GM12878 (cell line): ENCODE data around the gene MDH1. TPM values are rescaled to one million over a fixed set of nuclear protein-coding genes. Genes with fewer than 3 reads are reported as not detected.

ENCODE experiments used
- ATAC-seq: fragments of 200-7000 bp; cut with Tn5 transposase; 3 replicates; pipeline ENCODE4 v1.9.1; 2020; ENCODE audit warnings: mild to moderate bottlenecking, moderate library complexity
- BruUV-seq: library from RNA; stranded (reverse); fragments of 400-500 nt; replicated peaks from 2 replicates; lab custom pipeline; 2021; lab: Mats Ljungman, UMichigan
- CTCF ChIA-PET: fragments of 300-600 bp; sonication (Branson Sonifier 250); formaldehyde crosslinking; extraction: SDS; loops from one replicate; lab custom pipeline; 2021; ENCODE audit warnings: inconsistent platforms; lab: Yijun Ruan, JAX
- POLR2A ChIA-PET: fragments of 350-600 bp; formaldehyde crosslinking; extraction: SDS; loops from one replicate; lab custom pipeline; 2021; ENCODE audit warnings: inconsistent platforms; lab: Charles Lee
- RAD21 ChIA-PET: fragments of 300-600 bp; sonication (Branson Sonifier 250); formaldehyde crosslinking; loops from one replicate; lab custom pipeline; 2023; ENCODE audit warnings: antibody characterized with exemption; ENCODE audit not compliant: unreplicated experiment; lab: Charles Lee
- SMC1A ChIA-PET: fragments of 300-600 bp; sonication (Branson Sonifier 250); formaldehyde crosslinking; loops from one replicate; lab custom pipeline; 2023; ENCODE audit not compliant: unreplicated experiment, uncharacterized antibody; lab: Charles Lee
- DNase-seq: peaks from one replicate; pipeline ENCODE4 v3.0.0-alpha.2; 2011; ENCODE audit warnings: low read depth, low spot score
- FAIRE-seq: peaks from 3 replicates; lab custom pipeline; 2011; peaks lifted over from hg19 to GRCh38; lab: Jason Lieb, UNC
- H2AFZ ChIP-seq: 2 replicates; pipeline ENCODE4 v1.6.0; 2011; ENCODE audit warnings: low read depth, low read length, control low read depth; ENCODE audit not compliant: control insufficient read depth
- H3K27ac ChIP-seq: 2 replicates; pipeline ENCODE4 v1.5.1; 2011; ENCODE audit warnings: control low read depth; ENCODE audit not compliant: control insufficient read depth, insufficient read depth
- H3K27me3 ChIP-seq, 2 experiments: replicated peaks in 1 of 2; 2 replicates each; pipeline versions ENCODE4 v1.6.0 to v1.6.1; 2011; ENCODE audit warnings: low read length in 1 of 2; ENCODE audit not compliant: control insufficient read depth in 2 of 2, insufficient read depth in 2 of 2
- H3K36me3 ChIP-seq, 2 experiments: 2 replicates each; pipeline ENCODE4 v1.5.1; 2011; ENCODE audit warnings: low read length in 1 of 2; ENCODE audit not compliant: control insufficient read depth in 2 of 2, insufficient read depth in 2 of 2
- H3K4me1 ChIP-seq: 2 replicates; pipeline ENCODE4 v1.6.1; 2011; ENCODE audit warnings: mild to moderate bottlenecking, low read length, moderate library complexity, mixed read lengths; ENCODE audit not compliant: control insufficient read depth, insufficient read depth
- H3K4me2 ChIP-seq: 2 replicates; pipeline ENCODE4 v1.6.0; 2011; ENCODE audit warnings: control low read depth; ENCODE audit not compliant: control insufficient read depth, insufficient read depth
- H3K4me3 ChIP-seq: fragments of 200-600 bp; sonication (generic); 2 replicates; pipeline ENCODE4 v1.5.1; 2016
- H3K79me2 ChIP-seq: 2 replicates; pipeline ENCODE4 v1.6.0; 2011; ENCODE audit warnings: low read length; ENCODE audit not compliant: control insufficient read depth, insufficient read depth
- H3K9ac ChIP-seq: 2 replicates; pipeline ENCODE4 v1.8.0; 2011; ENCODE audit warnings: low read length, control low read depth, mixed read lengths; ENCODE audit not compliant: control insufficient read depth, insufficient read depth
- H3K9me3 ChIP-seq: replicated peaks from 3 replicates; pipeline ENCODE4 v1.5.1; 2011; ENCODE audit warnings: mild to moderate bottlenecking, low read length; ENCODE audit not compliant: control insufficient read depth, insufficient read depth
- H4K20me1 ChIP-seq: 2 replicates; pipeline ENCODE4 v1.6.0; 2011; ENCODE audit not compliant: control insufficient read depth, insufficient read depth
- BCL3 ChIP-seq: IDR thresholded peaks from 2 replicates; pipeline ENCODE4 v1.6.1; 2011; ENCODE audit warnings: borderline replicate concordance, low read depth, mild to moderate bottlenecking, moderate library complexity, low read length; ENCODE audit not compliant: insufficient read depth, poor library complexity, severe bottlenecking
- CBX3 ChIP-seq: fragments of 200-600 bp; sonication (generic); IDR thresholded peaks from 2 replicates; pipeline ENCODE4 v1.6.1; 2016; ENCODE audit warnings: low read depth, borderline replicate concordance
- CHD4 ChIP-seq: fragments of 200-600 bp; sonication (generic); IDR thresholded peaks from 2 replicates; pipeline ENCODE4 v1.6.1; 2016; ENCODE audit warnings: mild to moderate bottlenecking
- CREB1 ChIP-seq: IDR thresholded peaks from 2 replicates; pipeline ENCODE4 v1.6.1; 2012; ENCODE audit warnings: low read depth, mild to moderate bottlenecking, inconsistent platforms
- DPF2 ChIP-seq: fragments of 450-650 bp; IDR thresholded peaks from 2 replicates; pipeline ENCODE4 v1.6.1; 2017; ENCODE audit warnings: mild to moderate bottlenecking
- E4F1 ChIP-seq: fragments of 450-650 bp; IDR thresholded peaks from 2 replicates; pipeline ENCODE4 v1.6.1; 2018; ENCODE audit warnings: borderline replicate concordance, mild to moderate bottlenecking; ENCODE audit not compliant: partially characterized antibody
- GABPA ChIP-seq: IDR thresholded peaks from 2 replicates; pipeline ENCODE4 v1.6.1; 2014; ENCODE audit warnings: antibody characterized with exemption, low read depth, mild to moderate bottlenecking, inconsistent platforms
- GATAD2B ChIP-seq: fragments of 450-650 bp; conservative IDR thresholded peaks from 2 replicates; pipeline ENCODE4 v1.6.1; 2017; ENCODE audit warnings: low read depth, mild to moderate bottlenecking, moderate library complexity
- IRF4 ChIP-seq: IDR thresholded peaks from 2 replicates; pipeline ENCODE4 v1.6.1; 2011; ENCODE audit warnings: low read depth, low read length
- POLR2A ChIP-seq: IDR thresholded peaks from 2 replicates; pipeline ENCODE4 v1.6.1; 2011; ENCODE audit warnings: low read depth, mild to moderate bottlenecking, low read length
- POLR2AphosphoS2 ChIP-seq: IDR thresholded peaks from 2 replicates; pipeline ENCODE4 v1.6.1; 2011; ENCODE audit warnings: low read depth, mild to moderate bottlenecking, low read length, improper control_type of control experiment, moderate library complexity
- POLR2AphosphoS5 ChIP-seq: IDR thresholded peaks from 2 replicates; pipeline ENCODE4 v1.6.1; 2011; ENCODE audit warnings: mild to moderate bottlenecking, low read length, inconsistent platforms
- RAD21 ChIP-seq: IDR thresholded peaks from 2 replicates; pipeline ENCODE4 v1.6.1; 2011; ENCODE audit warnings: mild to moderate bottlenecking, low read depth, low read length, moderate library complexity; ENCODE audit not compliant: insufficient read depth
- RFX5 ChIP-seq: IDR thresholded peaks from 2 replicates; pipeline ENCODE4 v1.6.1; 2011; ENCODE audit warnings: low read depth, low read length, improper control_type of control experiment
- RUNX3 ChIP-seq: IDR thresholded peaks from 2 replicates; pipeline ENCODE4 v1.6.1; 2012; ENCODE audit warnings: low read length, inconsistent platforms
- TAF1 ChIP-seq: IDR thresholded peaks from 2 replicates; pipeline ENCODE4 v1.6.1; 2011; ENCODE audit warnings: mild to moderate bottlenecking, low read depth, low read length, borderline replicate concordance
- TCF3 ChIP-seq: IDR thresholded peaks from 2 replicates; pipeline ENCODE4 v1.6.1; 2012; ENCODE audit warnings: low read depth, mild to moderate bottlenecking, low read length, borderline replicate concordance; ENCODE audit not compliant: insufficient read depth
- USF2 ChIP-seq: IDR thresholded peaks from 2 replicates; pipeline ENCODE4 v1.6.1; 2011; ENCODE audit warnings: low read depth, low read length, improper control_type of control experiment, borderline replicate concordance
- ZBED1 ChIP-seq: IDR thresholded peaks from 2 replicates; pipeline ENCODE4 v1.6.1; 2016; ENCODE audit warnings: borderline replicate concordance
- WGBS: methylation state at CpG from one replicate; pipeline ENCODE4 v1.1.6; 2016; ENCODE audit warnings: low lambda C conversion rate; ENCODE audit not compliant: insufficient replicate concordance, insufficient coverage; ENCODE audit errors: missing lambda C conversion rate; 5-methylcytosine and 5-hydroxymethylcytosine counted together
- in situ Hi-C: fragments of 300-500 bp; cut with MboI; formaldehyde crosslinking; loops from 9 replicates; pipeline ENCODE4 v1.14.3; 2018; ENCODE audit warnings: mixed read lengths
- intact Hi-C: fragments of 100-400 bp; cut with micrococcal nuclease; formaldehyde crosslinking; loops from one replicate; pipeline ENCODE4 v1.14.2; 2022; ENCODE audit not compliant: unreplicated experiment
- polyA plus RNA-seq, 11 experiments: library from polyadenylated mRNA; depleted of rRNA in 4 of 11; unstranded in 6 of 11; stranded (reverse) in 5 of 11; fragments of >200 nt; fragmentation: Nextera tagmentation in 4 of 11; fragmentation: Illumina TruSeq in 1 of 11; extraction: Ambion mirVana in 4 of 11; extraction: Trizol in 1 of 11; gene quantifications; 1 replicate in 1 of 11; 2 replicates in 10 of 11; pipeline versions ENCODE4 v1.2.1 to v1.2.3, GENCODE V29; 2011 to 2016; ENCODE audit warnings: inconsistent platforms in 2 of 11, missing spikeins in 2 of 11, low read depth in 1 of 11
- total RNA-seq, 4 experiments: library from RNA; depleted of rRNA in 3 of 4; stranded (reverse); fragments of >200 nt in 3 of 4; fragmentation: Illumina TruSeq in 1 of 4; extraction: Trizol in 1 of 4; gene quantifications; 2 replicates each; pipeline versions ENCODE4 v1.2.1 to v1.2.3, GENCODE V29; 2013 to 2021

The MDH1 gene
- total and polyA plus RNA-seq, 10 of the 15 experiments (the other 5 are each of a cell fraction or from before 2014, with no cell fraction given) = 254 to 1,581 (median 440) TPM

DNA sequence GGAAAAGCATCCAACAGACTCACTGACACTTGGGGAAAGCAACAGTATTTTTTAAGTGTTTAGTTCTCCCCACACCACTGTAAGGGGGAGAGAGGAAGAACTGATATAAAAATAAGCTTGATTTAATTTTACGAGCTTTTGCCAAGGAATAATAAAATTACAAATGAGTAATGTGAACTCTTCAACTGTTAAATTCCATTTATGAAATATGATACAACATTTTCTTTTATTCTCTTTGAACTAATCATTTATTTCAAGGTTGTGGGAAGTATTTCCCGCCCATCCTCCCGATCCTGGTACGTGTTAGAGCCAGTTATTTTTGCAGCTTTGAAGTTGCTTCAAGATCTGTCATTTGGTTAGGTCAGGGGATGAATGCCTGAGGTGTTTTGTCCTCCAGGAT, 35.7 kb upstream of the MDH1 start (continued):
- TF ChIP-seq ZBED1 (no peak), IRF4 (no peak), POLR2AphosphoS2 (no peak), E4F1 (no peak)
- TF ChIP-seq, all 136 proteins: peak for 0

DNA sequence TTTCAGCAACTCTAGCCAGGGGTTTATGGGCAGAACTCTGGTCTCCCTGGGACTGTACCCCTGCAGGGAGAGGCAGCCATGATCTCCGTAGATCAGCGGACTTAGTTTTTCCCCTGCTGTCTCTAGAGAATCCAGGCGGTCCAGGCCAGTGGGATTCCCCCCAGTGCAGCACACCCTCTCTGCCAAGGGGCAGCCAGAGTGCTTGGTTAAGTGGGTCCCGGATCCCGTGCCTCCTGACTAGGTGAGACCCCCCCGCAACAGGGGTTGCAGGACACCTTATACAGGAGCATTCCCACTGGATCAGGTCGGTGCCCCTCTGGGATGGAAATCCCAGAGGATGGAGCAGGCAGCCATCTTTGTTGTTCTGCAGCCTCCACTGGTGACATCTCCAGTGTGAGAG, 33.5 kb upstream of the MDH1 start:
- ATAC-seq = no peak
- ChIA-PET POLR2A (no interaction called here), SMC1A (no interaction called here), CTCF (interaction anchor here (1.4 kb wide), 1 partner anchor 12 kb away, joined by 5 read pairs; no protein-coding TSS in a partner anchor), RAD21 (interaction anchor here (1.0 kb wide), 1 partner anchor 35 kb away, joined by 3 read pairs; no protein-coding TSS in a partner anchor)
- Histone ChIP-seq H3K4me3 (no peak overlapping the region), H3K9me3 (no peaks in the 10 kb centered on the region; the same call in 2 of the 3 replicates), H4K20me1 (no peaks in the 10 kb centered on the region), H3K9ac (no peak overlapping the region), H3K4me2 (no peak overlapping the region), H3K36me3 (no peaks in the 10 kb centered on the region), H3K27ac (no peak overlapping the region), H3K4me1 (no peaks in the 10 kb centered on the region; the same call in 1 of the 2 replicates), H3K79me2 (no peaks in the 10 kb centered on the region), H2AFZ (no peak overlapping the region), H3K27me3 (no peaks in the 10 kb centered on the region)
- no peak for DNase-seq
- no peak for FAIRE-seq
- no peak for TF ChIP-seq DPF2
- TF ChIP-seq RFX5 = no peak
- TF ChIP-seq POLR2A = no peak
- no peak for TF ChIP-seq CREB1
- TF ChIP-seq TCF3 = no peak
- no peak for TF ChIP-seq BCL3
- no peak for TF ChIP-seq RAD21
- no peak for TF ChIP-seq GABPA
- no peak for TF ChIP-seq POLR2AphosphoS5
- no peak for TF ChIP-seq TAF1
- no peak for TF ChIP-seq USF2
- TF ChIP-seq RUNX3 = no peak
- TF ChIP-seq GATAD2B = no peak
- TF ChIP-seq CBX3 = no peak
- no peak for TF ChIP-seq CHD4
- WGBS = 84% methylated on average over 7 of the region's 7 CpGs
- no TSS peak for BruUV-seq
- in situ Hi-C loops = no loop called here
- intact Hi-C loops = no loop called here
